G401.6 (cell line): Measurements from ENCODE around the gene BLM.
"Not testable (repeated sequence)": the region's sequence is repeated elsewhere in the genome, so short reads cannot be mapped to it uniquely, and the experiment has no call there.

ENCODE experiments used
- FAIRE-seq: peaks from 2 replicates; lab custom pipeline; 2012; peaks lifted over from hg19 to GRCh38; lab: Jason Lieb, UNC

BLM gene

DNA sequence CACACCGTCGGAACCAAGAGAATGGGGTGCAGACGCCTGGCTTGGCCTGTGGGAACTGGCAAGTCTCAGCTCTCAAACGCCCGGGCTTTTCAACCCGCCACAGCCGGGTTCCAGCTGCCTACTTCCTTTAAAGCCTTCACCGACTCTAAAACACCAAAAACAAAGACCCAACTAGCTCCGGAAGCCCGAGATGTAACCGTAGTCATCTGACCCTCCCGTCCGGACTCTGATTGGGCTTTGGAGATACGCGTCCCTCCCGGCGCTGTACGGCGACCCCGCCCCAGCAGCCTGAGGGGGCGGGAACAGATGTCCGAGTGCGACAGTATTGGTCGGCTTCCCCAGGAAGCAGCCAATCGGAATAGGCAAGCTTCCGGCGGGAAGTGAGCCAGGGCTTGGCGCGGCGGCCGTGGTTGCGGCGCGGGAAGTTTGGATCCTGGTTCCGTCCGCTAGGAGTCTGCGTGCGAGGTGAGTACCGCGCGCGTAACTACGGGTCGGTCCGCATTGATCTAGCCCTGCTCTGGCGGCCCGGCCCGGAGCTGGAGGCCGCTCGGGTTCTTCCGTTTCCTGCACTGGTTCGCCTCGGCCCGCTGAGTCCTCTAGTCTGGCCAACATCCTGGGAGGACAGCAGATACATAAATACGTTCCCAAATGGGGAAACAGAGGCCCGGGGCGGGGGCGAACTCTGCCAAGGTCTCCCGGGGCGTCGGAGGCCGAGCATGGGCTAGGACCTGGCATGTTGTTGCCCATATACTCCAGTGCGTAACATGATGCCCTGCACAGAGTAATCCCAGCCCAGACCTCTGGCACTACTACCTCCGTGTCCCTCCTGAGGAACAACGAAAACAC is at the start of gene BLM:
TSS of gene BLM (plus strand) at position 371 of the 846 bp plus-strand sequence. CDS start 30,047 bp downstream, outside the sequence.
- FAIRE-seq = peak; percentile 98

- not testable (repeated sequence) for FAIRE-seq
Measured at GRCh38 chr15:90667755-90668345, 49.3 kb upstream of the BLM start.

DNA sequence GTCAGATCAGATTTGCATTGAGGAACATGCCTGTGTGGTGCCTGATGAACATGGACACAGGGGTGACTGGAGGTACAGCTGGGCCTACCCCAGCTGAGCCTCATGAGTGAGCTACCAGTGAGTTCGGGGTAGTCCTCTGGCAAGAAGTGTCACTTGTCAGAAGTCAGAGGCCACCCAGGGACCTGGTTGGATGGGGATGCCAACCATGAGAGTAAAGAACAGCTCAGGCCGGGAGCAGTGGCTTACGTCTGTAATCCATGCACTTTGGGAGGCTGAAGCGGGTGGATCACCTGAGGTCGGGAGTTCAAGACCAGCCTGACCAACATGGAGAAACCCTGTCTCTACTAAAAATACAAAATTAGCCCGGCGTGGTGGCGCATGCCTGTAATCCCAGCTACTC is 46.5 kb upstream of the BLM start:
- not testable (repeated sequence) for FAIRE-seq

DNA sequence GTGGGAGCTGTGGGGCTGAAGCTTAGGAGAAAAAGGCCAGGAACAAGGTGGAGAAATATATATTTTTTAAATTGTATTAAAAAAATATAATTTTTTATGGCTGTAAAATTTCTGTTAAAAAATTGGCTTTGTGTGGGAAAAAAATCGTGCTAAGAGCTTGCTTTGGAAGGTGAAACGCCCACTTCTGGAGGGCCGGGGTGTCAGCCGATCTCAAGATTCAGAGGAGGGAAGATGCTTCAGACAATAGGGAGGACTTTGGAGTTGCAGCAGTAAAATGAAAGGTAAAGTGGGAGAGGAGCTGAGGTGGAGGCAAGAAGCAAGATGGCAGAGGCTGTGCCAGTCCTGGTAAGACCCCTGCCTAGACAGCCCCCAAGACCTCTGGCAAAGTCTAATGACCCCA is 45.9 kb upstream of the BLM start:
- no peak for FAIRE-seq

- FAIRE-seq = not testable (repeated sequence)
Measured at GRCh38 chr15:90673357-90673756, 43.8 kb upstream of the BLM start.

GRCh38 chr15:90674476-90674875 is 42.7 kb upstream of the BLM start:
- FAIRE-seq = no peak

DNA sequence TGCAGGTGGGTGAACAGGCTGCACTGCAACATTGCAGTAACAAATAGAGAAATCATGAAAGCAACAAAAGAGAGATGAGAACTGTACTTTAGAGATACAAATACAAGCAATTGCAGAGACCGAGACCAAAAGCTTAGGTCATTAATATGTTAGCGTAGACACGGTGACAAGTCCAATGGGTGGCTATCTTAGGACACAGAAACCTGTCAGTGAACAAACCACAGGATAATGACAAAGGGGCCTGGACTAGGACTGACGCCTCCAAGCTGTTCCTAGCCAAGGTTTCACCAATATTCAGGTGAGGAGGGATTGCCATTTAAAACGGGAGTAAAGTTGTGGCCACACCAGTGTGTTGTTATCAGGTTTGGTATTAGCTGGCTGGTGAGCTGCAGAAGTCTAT is 41.7 kb upstream of the BLM start:
- FAIRE-seq = no peak

DNA sequence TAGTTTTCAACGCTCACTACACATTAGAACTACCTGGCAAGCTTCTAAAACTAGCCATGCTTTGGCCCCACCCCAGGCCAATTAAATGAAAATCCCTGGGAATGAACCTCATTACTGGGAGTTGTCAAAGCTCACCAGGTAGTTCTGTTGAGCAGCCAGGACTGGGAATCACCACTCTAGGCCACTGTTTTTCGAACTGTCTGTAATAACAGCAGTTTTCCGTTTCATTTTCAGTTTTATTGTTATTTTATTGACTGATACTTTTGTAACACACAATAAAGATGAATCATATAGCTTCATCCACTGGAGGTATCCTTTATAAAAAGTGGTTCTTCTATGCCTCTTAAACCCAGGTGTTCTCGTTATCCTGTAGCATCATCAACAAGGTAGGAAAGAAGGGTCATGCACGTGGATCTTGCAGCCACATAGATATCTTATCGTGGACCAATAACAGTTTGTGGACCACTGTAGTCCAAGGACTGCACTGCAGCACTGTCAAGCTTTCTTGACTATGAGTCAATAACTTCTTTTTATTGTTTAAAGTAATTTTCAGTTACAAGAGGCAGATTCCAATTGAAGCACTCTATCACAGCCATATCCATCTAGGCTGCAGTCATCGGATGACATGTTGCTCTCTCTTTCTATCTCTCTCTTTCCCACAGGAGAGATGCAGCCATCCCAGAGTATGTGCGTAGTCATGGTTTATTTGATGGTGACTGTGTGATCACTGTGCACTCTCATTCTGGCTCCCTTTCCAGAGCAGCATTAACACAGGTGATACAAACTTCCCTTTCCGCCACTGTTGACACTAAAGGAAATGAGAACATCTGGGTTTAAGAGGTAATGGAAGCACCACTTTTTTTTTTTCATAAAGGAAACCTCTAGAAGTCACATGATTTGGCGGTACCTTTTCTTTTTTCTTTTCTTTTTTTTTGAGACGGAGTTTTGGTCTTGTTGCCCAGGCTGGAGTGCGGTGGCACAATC is 39.0 kb upstream of the BLM start:
- no peak for FAIRE-seq

DNA sequence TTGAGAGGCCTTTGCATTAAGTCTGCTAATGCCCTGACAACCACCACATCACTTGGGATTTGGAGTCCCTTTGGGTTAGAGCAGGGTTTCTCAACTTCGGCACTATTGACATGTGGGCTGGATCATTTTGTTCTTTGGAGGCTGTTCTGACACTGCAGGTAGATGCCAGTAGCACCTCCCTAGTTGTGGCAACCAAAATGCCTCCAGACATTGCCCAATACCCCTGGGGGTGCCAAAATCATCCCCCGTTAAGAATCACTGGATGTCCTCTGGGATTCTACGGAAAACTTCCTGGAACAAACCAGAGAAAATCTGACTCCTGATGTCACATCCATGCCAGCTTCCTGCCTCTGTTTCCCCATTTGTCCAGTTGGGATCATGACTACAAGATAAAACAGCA is 37.2 kb upstream of the BLM start:
- FAIRE-seq = no peak

DNA sequence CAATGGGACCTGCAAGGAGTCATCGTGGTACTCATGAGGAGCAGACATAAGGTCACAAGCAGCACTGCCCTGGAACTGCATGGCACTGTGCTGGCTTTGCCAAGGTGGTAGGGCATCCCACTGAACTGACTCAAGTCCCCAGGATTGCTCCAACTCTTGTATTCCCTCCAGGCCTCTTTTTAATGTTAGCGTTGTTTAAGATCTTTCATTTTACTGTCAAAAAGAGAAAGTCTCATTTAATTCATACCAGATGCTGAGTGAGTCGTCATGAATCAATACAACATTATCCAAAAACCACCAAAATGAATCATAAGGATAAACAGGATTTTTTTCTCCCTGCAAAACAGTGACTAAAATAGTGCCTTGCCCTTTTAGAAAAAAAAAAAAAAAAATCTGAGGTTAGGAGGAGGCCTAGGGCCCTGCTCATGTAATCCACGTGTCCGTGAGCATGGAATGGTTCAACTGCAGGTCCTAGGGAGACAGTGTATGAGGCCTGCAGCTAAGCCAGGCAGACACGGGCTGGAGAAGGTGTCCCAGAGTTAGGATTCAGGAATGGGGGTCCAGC is 36.7 kb upstream of the BLM start:
- FAIRE-seq = no peak

DNA sequence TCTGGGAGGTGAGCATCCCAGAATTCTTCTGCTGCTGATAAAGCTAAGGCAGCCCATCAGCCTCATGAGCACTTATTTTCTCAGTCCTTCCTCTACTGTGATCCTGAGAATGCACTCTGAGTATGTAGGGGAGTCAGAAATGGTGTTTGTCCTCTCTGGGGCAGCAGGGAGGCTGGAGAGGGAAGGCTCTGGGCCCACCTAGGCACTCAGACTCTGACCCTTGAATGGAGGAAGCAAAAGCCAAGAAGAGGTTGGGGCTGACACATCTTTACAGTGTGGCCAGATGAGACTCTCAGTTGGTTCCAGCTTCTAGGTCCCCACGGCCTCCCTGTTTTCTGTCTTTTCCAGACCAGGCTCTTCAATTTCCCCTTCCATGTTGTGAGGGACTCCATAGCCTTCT is 36.1 kb upstream of the BLM start:
- no peak for FAIRE-seq

DNA sequence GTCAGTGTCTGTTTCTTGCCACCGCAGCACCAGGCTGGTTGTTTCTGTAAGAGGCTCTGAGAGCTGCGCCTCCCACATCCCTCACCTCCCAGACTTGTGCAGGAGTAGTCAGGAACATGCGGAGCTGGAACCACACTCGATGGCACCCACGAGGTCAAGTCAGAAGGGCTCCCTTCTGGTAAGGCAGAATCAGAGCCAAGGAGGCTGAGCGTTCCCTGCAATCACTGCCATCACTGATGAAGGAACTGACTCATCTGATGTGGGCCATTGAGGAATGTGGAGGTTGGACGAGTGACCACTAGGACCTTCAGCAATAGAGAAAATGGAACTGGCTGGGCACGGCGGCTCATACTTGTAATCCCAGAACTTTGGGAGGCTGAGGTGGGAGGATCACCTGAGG is 35.7 kb upstream of the BLM start:
- no peak for FAIRE-seq

GRCh38 chr15:90683371-90683770 is 33.8 kb upstream of the BLM start:
- no peak for FAIRE-seq

DNA sequence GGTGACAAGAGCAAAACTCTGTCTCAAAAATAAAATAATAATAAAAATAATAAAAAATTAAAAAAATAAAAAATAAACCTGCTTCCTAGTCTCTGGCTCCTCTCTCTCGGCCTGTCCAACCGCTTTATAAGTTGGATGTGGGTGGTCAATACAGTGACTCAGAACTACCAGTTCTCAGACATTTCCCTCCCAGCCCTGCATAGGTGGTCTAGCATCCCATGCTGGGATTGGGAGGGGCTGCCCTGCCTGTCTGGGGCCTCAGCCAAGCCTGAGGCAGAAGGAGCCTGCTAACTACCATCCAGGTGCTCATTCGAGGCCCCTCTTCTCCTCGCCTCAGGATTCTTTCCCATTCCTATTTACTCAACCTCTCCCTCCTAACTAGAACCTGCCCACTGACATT is 33.3 kb upstream of the BLM start:
- FAIRE-seq = no peak

DNA sequence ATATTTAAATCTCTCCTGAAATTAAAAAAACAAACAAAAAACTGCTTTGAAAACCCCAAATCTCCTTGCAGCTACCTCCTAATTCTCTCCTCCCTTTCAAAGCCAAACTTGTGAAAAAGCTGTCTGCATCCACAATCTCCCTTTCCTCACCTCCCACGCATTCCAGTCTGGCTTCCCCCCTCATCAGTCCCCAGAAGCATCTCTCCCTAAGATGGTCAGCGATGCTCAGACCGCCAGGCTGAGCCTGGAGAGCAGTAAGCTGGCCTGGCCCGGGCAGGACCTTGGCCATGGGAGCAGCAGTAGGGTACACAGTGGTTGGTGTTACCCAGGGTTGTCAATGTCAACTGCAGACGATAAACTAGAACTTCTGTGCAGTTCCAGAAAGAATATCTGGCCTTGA is 32.9 kb upstream of the BLM start:
- FAIRE-seq = no peak

GRCh38 chr15:90685591-90686434 is 31.3 kb upstream of the BLM start:
- FAIRE-seq = no peak

DNA sequence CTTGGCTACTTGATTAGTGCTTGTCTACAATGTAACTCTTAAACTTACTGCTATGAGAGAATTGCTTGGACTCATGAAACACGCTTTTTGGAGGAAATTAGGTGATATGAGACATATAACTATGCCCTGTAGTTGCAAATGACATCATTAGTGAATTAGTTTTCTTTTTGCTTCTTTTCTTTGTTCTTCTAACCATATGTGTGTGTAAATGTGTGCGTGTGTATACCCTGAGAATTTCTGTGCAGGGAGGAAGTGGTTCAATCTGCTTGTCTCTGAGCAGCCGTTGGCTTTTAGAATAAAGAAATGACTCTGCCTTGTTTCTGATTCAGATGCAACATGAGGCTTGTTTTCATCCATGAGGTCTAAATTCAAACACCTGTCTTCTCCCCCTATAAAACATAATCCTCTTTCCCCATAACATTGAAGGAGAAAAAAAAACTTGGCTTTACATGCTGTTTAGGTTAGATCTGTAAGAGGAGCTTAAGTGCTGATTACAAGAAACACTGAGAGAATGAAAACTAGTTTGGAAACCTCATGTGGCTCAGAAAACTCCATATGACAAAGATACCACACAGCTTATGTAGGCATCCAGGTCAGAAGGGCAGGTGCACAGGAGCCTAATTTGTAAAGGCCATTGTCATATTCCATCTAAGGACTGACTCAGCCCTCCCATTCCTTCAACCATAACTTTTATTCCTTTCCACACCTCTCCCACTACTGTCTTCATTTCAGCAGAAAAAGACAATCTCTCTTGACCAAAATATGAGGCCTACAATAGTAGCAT is 30.5 kb upstream of the BLM start:
- FAIRE-seq = no peak

DNA sequence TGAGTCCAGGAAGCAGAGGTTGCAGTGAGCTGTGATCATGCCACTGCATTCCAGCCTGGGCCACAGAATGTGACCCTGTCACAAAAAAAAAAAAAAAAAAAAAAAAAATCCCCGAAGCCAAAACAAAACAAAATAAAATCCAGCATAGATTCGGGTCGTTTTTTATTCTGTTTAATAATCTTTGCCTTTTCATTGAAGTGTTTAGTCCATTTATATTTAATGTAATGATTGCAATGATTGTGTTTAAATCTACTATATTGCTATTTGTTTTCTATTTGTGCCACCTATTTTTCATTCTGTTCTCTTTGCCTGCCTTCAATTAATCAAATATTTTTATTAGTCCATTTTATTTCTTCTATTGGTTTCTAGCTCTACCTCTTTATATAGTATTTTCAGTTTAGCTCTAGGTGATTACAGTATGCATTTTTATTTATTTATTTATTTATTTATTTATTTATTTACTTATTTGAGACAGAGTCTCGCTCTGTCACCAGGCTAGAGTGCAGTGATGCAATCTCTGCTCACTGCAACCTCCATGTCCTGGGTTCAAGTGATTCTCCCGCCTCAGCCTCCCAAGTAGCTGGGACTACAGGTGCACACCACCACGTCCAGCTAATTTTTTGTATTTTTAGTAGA is 27.7 kb upstream of the BLM start:
- FAIRE-seq = not testable (repeated sequence)

GRCh38 chr15:90690585-90690984 is 26.6 kb upstream of the BLM start:
- no peak for FAIRE-seq

- no peak for FAIRE-seq
Measured at GRCh38 chr15:90691369-90691768, 25.8 kb upstream of the BLM start.
